ENCODE data around the gene CTH.
"Not testable (repeated sequence)": the region's sequence is repeated elsewhere in the genome, so short reads cannot be mapped to it uniquely, and the experiment has no call there.

Gene CTH

GRCh38 chr1:70459496-70460225 is 48.6 kb downstream of the CTH start:
- DNase-seq, result no peak

DNA sequence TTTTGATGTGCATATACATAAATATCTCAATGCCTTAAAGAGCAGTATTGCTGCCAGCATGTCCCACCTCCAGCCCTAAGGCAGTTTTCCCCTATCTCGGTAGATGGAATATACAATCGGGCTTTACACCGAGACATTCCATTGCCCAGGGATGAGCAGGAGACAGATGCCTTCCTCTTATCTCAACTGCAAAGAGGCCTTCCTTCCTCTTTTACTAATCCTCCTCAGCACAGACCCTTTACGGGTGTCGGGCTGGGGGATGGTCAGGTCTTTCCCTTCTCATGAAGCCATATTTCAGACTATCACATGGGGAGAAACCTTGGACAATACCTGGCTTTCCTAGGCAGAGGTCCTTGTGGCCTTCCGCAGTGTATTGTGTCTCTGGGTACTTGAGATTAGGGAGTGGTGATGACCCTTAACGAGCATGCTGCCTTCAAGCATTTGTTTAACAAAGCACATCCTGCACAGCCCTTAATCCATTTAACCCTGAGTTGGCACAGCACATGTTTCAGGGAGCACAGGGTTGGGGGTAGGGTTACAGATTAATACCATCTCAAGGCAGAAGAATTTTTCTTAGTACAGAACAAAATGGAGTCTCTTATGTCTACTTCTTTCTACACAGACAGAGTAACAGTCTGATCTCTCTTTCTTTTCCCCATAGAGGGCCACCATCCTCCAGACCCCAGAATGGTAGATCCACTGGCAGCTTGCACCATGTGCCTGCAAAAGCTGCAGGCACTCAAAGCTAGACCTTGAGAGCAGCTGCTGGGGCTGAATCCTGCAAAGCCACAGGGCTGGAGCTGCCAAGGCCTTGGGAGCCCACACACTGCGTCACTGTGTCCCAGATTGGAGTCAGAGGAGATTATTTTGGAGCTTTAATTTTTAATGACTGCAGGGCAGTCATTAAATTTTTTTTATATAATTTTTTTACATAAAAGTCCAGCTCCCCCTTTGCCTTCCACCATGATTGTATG is 50.0 kb downstream of the CTH start:
- not testable (repeated sequence) for DNase-seq

- DNase-seq, result no peak
Observed at GRCh38 chr1:70462611-70463010, 51.5 kb downstream of the CTH start.

- no peak for DNase-seq
Observed at GRCh38 chr1:70465911-70466310, 54.8 kb downstream of the CTH start.

- no peak for DNase-seq
Observed at GRCh38 chr1:70467531-70467930, 56.5 kb downstream of the CTH start.

GRCh38 chr1:70468180-70468579 is 57.1 kb downstream of the CTH start:
- no peak for DNase-seq

GRCh38 chr1:70469184-70469583 is 58.1 kb downstream of the CTH start:
- not testable (repeated sequence) for DNase-seq

GRCh38 chr1:70475023-70475422 is 64.0 kb downstream of the CTH start:
- DNase-seq, result no peak

DNA sequence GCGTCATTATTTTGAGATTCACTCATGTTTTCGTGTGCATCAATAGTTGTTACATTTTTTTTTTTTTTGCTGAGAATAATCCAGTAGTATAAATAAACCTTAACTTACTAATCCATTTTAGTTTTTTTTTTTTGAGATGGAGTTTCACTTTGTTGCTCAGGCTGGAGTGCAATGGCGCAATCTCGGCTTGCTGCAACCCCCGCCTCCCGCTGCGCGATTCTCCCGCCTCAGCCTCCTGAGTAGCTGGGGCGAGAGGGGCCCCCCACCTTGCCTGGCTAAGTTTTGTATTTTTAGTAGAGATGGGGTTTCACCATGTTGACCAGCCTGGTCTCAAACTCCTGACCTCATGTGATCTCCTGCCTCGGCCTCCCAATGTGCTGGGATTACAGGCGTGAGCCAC is 66.0 kb downstream of the CTH start:
- DNase-seq, result no peak

- not testable (repeated sequence) for DNase-seq
Observed at GRCh38 chr1:70477905-70478304, 66.8 kb downstream of the CTH start.

- DNase-seq, result no peak
Observed at GRCh38 chr1:70483342-70483741, 72.3 kb downstream of the CTH start.

GRCh38 chr1:70485624-70486023 is 74.6 kb downstream of the CTH start:
- no peak for DNase-seq

GRCh38 chr1:70486676-70487458 is 75.8 kb downstream of the CTH start:
- DNase-seq, result no peak

- no peak for DNase-seq
Observed at GRCh38 chr1:70487459-70487815, 76.4 kb downstream of the CTH start.

DNA sequence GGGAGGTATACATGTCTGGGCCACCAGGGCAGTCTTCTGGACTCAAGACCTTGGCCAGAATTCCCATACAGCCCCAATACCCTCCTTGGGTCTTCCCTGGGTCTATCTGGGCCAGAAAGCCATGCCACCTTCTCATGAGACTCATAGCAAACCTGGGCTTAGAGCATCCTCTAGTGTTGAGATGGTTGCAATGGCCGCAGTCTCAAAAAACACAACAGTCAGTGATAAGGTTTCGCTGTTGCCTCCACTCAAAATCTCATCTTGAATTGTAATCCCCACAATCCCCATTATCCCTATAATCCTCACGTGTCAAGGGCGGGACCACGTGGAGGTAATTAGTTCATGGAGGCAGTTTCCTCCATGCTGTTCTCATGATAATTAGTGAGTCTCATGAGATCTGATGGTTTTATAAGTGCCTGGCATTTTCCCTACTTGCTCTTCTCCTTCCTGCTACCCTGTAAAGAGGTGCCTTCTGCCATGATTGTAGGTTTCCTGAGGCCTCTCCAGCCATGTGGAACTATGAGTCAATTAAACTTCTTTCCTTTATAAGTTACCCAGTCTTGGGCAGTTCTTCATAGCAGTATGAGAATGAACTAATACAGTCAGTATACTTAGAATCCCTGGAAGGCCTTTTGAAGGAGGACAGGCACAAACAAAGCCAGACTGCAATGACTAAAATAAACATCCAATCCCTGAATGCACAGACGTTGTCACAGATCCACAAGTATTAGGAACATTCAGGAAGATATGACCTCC is 77.0 kb downstream of the CTH start:
- DNase-seq, result no peak
